IPS-18c (cell line): Measurements from ENCODE around the gene SLC35B4.

Source experiments
- H3K4me3 ChIP-seq: 2 replicates; pipeline ENCODE4 v1.7.0; 2013; ENCODE audit warnings: low read depth, mild to moderate bottlenecking, low read length, moderate library complexity; ENCODE audit not compliant: insufficient read depth
- H3K9me3 ChIP-seq: one replicate; pipeline ENCODE4 v1.6.1; 2013; ENCODE audit warnings: mild to moderate bottlenecking, low read length, moderate library complexity; ENCODE audit not compliant: control insufficient read depth, insufficient read depth

SLC35B4 gene

GRCh38 chr7:134278502-134279153, 38.1 kb downstream of the SLC35B4 start:
- no peak overlapping the region for H3K4me3 ChIP-seq
- no peaks in the 10 kb centered on the region for H3K9me3 ChIP-seq

GRCh38 chr7:134276951-134277350, 39.8 kb downstream of the SLC35B4 start:
- Histone ChIP-seq H3K4me3 (no peak overlapping the region), H3K9me3 (no peaks in the 10 kb centered on the region)

- Histone ChIP-seq H3K9me3 (no peaks in the 10 kb centered on the region), H3K4me3 (no peak overlapping the region)
These were observed 54.4 kb downstream of the SLC35B4 start for GRCh38 chr7:134262322-134262721.

- Histone ChIP-seq H3K9me3 (no peaks in the 10 kb centered on the region), H3K4me3 (no peak overlapping the region)
These were observed 60.9 kb downstream of the SLC35B4 start for GRCh38 chr7:134255814-134256213.

GRCh38 chr7:134254311-134254710, 62.4 kb downstream of the SLC35B4 start:
- Histone ChIP-seq H3K4me3 (no peak overlapping the region), H3K9me3 (no peaks in the 10 kb centered on the region)

GRCh38 chr7:134248196-134248595, 68.5 kb downstream of the SLC35B4 start:
- no peaks in the 10 kb centered on the region for H3K9me3 ChIP-seq
- no peak overlapping the region for H3K4me3 ChIP-seq

GRCh38 chr7:134246761-134247160, 70.0 kb downstream of the SLC35B4 start:
- Histone ChIP-seq H3K9me3 (no peaks in the 10 kb centered on the region), H3K4me3 (no peak overlapping the region)

- H3K4me3 ChIP-seq = no peak overlapping the region
- no peaks in the 10 kb centered on the region for H3K9me3 ChIP-seq
These were observed 70.4 kb downstream of the SLC35B4 start for GRCh38 chr7:134246347-134246746.

GRCh38 chr7:134245253-134245652, 71.5 kb downstream of the SLC35B4 start:
- Histone ChIP-seq H3K9me3 (no peaks in the 10 kb centered on the region), H3K4me3 (no peak overlapping the region)
